ENCODE measurements around the gene GOLPH3.

The GOLPH3 gene

GRCh38 chr5:32107291-32107690 is 66.8 kb downstream of the GOLPH3 start:
- no peak for TF ChIP-seq ZNF274 (IDR thresholded peaks at IDR 0.05; ENCODE audit: low read depth, low read length)

GRCh38 chr5:32103521-32103920 is 70.6 kb downstream of the GOLPH3 start:
- H3K4me3 ChIP-seq (ENCODE audit: low read length): no peak overlapping the region
- TF ChIP-seq ZNF274 (IDR thresholded peaks at IDR 0.05; ENCODE audit: low read depth, low read length): no peak

More at GRCh38 chr5:32107291-32107690, 66.8 kb downstream of the GOLPH3 start:
- no peak overlapping the region for H3K4me3 ChIP-seq (ENCODE audit: low read length)

DNA sequence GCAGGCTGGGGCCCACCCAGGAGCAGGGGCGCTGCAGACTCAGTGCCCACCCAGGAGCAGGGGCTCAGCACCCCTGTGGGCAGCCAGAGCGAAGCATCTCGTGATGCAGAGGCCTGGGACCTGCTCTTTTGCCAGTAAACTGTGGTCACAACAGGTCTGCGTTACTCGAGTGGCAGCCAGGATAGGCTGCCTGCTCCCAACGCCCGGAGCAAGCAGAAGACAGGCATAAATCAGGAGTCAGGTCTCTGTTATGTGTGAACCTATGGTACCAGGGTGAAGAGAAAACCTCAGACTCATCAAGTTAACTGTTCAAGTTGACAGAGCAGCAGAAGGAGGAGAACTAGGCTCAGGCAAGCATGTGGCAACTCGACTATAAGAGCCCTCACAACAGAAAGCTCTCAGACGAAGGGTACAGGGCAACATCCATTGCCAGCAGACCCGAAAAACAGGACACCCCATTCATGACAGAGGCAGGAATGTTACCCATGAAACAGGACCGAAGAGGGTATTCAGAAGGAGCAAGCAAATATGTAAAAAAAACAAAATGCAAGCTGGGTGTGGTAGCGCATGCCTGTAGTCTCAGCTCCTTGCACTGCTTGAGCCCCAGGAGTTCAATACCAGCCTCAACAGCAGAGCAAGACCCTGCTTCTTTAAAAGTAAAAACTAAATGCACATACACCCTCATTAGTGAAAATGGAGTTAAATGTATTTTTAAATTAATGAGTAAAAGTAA is 71.7 kb downstream of the GOLPH3 start:
- H3K4me3 ChIP-seq (ENCODE audit: low read length): no peak overlapping the region
- no peak for TF ChIP-seq ZNF274 (IDR thresholded peaks at IDR 0.05; ENCODE audit: low read depth, low read length)

- no peak overlapping the region for H3K4me3 ChIP-seq (ENCODE audit: low read length)
- no peak for TF ChIP-seq ZNF274 (IDR thresholded peaks at IDR 0.05; ENCODE audit: low read depth, low read length)
Observed at GRCh38 chr5:32100691-32101302, 73.3 kb downstream of the GOLPH3 start.

- TF ChIP-seq ZNF274 (IDR thresholded peaks at IDR 0.05; ENCODE audit: low read depth, low read length): no peak
- H3K4me3 ChIP-seq (ENCODE audit: low read length): no peak overlapping the region
Observed at GRCh38 chr5:32100230-32100629, 73.9 kb downstream of the GOLPH3 start.

DNA sequence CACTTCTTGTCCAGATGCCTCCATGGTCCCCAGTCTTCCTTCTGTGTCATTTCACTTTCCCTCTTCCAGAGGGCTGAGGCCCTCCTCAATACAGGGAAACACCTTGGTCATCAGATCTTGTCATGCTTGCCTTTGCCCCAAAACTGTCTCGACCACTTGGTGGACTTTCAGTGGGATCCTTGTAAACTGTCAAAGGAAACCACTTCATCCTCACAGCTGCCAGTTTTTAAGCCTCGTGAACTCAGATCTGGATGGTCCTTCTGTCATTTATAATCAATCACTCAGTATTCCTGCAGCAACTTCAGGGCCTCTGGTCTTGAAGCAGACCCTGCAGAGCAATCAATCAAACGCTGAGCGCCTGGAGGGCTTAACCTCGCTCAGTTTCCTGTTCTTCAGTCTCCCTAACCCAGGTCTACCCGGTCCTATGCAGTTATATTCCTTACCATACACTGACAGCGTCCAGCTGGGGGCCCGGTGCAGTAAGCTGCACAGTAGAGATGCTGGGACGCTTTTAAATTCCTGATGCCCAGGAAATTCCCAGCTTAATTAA is 74.6 kb downstream of the GOLPH3 start:
- TF ChIP-seq ZNF274 (IDR thresholded peaks at IDR 0.05; ENCODE audit: low read depth, low read length): no peak
- H3K4me3 ChIP-seq (ENCODE audit: low read length): no peak overlapping the region

DNA sequence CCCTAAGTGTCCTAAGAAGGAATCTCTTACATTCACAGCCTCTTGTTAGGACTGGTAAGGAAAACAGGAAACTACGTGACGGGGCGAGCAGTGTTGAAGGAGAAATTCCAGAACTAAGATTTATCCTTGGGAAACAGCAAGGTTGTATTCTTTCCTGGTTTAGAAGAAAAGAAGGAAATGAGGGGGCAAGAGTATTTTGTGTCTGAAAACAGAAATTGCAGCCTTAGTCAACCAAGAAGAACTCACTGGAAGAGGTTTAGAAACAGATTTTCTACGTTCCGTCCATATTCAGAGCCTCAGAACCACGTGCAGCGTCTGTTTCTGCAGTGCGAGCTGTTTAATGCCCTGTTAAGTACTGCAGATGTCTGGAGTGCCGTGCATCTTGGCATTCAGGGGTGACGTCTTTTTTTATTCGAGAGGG is 75.2 kb downstream of the GOLPH3 start:
- no peak for TF ChIP-seq ZNF274 (IDR thresholded peaks at IDR 0.05; ENCODE audit: low read depth, low read length)
- no peak overlapping the region for H3K4me3 ChIP-seq (ENCODE audit: low read length)

GRCh38 chr5:32098291-32098690 is 75.8 kb downstream of the GOLPH3 start:
- TF ChIP-seq ZNF274 (IDR thresholded peaks at IDR 0.05; ENCODE audit: low read depth, low read length): no peak
- no peak overlapping the region for H3K4me3 ChIP-seq (ENCODE audit: low read length)

DNA sequence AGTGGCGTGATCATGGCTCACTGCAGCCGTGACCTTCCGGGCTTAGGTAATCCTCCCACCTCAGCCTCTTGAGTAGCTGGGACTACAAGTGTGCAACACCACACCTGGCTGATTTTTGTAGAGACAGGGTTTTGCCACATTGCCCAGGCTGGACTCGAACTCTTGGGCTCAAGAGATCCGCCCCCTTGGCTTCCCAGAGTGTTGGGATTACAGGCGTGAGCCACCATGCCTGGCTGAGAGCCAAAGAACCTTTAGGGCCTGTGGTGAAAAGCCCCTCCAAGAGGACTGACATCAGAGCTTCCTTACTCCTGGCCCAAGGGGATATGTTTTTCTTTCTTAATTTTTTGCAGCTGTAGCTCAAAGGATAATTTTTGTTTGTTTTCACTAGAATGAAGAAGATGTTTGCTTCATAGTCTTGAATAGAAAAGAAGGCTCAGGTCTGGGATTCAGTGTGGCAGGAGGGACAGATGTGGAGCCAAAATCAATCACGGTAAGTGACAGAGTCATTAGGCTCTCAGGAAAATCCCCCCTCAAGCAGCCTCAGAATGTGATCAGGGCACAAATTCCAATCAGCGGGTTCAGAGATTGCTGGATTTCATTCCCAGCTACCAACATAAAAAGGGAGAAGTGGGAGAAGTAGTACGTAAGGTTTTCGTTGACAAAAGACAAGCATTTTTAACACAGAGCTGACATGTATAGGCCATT is 77.1 kb downstream of the GOLPH3 start:
- no peak for TF ChIP-seq ZNF274 (IDR thresholded peaks at IDR 0.05; ENCODE audit: low read depth, low read length)
- no peak overlapping the region for H3K4me3 ChIP-seq (ENCODE audit: low read length)

DNA sequence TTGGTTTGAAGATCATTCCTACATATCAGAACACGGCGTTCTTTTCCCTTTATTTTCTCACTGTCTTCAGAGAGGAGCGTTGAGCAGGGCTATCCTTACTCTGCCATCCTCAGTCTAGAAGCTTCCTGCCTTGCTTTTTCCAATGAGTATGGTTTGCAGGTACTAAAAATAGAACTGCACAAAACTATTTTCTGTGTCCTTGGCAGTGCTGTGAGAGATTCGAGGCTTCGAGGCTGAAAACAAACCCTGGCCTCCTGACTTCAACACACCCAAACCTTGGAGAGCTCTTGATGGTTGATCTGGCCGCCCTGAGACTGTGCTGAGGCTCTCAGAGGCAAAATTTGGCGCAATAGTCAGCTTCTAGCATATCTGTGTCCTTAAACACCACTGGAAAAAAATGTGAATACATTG is 78.9 kb downstream of the GOLPH3 start:
- no peak overlapping the region for H3K4me3 ChIP-seq (ENCODE audit: low read length)
- TF ChIP-seq ZNF274 (IDR thresholded peaks at IDR 0.05; ENCODE audit: low read depth, low read length): no peak

DNA sequence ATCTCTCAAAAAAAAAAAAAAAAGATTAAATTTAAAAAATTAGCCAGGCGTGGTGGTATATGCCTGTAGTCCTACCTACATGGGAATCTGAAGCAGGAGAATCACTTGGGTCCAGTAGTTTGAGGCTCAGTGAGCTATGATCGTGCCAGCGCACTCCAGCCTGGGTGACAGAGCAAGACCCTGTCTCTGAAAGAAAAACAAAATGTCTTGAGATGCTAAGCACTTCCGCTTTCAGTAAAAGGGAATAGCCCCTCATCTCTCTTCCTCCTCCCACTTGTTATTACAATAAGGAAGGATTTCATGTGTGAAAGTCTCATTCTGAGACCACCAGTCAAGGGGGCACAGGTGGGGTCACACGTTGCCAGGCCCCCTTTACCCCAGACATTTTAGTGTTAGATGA is 79.4 kb downstream of the GOLPH3 start:
- no peak for TF ChIP-seq ZNF274 (IDR thresholded peaks at IDR 0.05; ENCODE audit: low read depth, low read length)
- H3K4me3 ChIP-seq (ENCODE audit: low read length): no peak overlapping the region

GRCh38 chr5:32092938-32093812 is 80.9 kb downstream of the GOLPH3 start:
- no peak overlapping the region for H3K4me3 ChIP-seq (ENCODE audit: low read length)
- no peak for TF ChIP-seq ZNF274 (IDR thresholded peaks at IDR 0.05; ENCODE audit: low read depth, low read length)

DNA sequence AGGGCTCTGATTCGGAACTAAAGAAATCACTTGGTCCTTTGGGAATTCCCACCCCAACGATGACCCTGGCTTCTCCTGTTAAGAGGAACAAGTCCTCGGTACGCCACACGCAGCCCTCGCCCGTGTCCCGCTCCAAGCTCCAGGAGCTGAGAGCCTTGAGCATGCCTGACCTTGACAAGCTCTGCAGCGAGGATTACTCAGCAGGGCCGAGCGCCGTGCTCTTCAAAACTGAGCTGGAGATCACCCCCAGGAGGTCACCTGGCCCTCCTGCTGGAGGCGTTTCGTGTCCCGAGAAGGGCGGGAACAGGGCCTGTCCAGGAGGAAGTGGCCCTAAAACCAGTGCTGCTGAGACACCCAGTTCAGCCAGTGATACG is 83.4 kb downstream of the GOLPH3 start:
- TF ChIP-seq ZNF274 (IDR thresholded peaks at IDR 0.05; ENCODE audit: low read depth, low read length): no peak

More for the DNA sequence above, 83.4 kb downstream of the GOLPH3 start:
- no peak overlapping the region for H3K4me3 ChIP-seq (ENCODE audit: low read length)

All from GM08714 (cell line).